ENCODE measurements around the gene ZNF320.
"Not testable (repeated sequence)": the region's sequence is repeated elsewhere in the genome, so short reads cannot be mapped to it uniquely, and the experiment has no call there.

The ZNF320 gene

GRCh38 chr19:52922841-52923777 is 25.7 kb upstream of the ZNF320 start, which contains the start of gene ZNF888:
Gene ZNF888 (minus strand): TSS chr19:52923428. CDS start chr19:52917873, 5,555 bp downstream.
- DNase-seq (ENCODE audit: low spot score), result peak; percentile 79

- DNase-seq (ENCODE audit: low spot score), result no peak
Measured at GRCh38 chr19:52917531-52917930, 20.1 kb upstream of the ZNF320 start.

- DNase-seq (ENCODE audit: low spot score), result no peak
Measured at GRCh38 chr19:52910648-52911047, 13.2 kb upstream of the ZNF320 start.

GRCh38 chr19:52904052-52904780 is 6.8 kb upstream of the ZNF320 start:
- DNase-seq (ENCODE audit: low spot score), result not testable (repeated sequence)

GRCh38 chr19:52901842-52902241 is 4.4 kb upstream of the ZNF320 start:
- no peak for DNase-seq (ENCODE audit: low spot score)

- not testable (repeated sequence) for DNase-seq (ENCODE audit: low spot score)
Measured at GRCh38 chr19:52898596-52898995, 1.2 kb upstream of the ZNF320 start.

GRCh38 chr19:52898101-52898500 is 666 bp upstream of the ZNF320 start:
- DNase-seq (ENCODE audit: low spot score), result no peak

GRCh38 chr19:52896431-52897137 is 851 bp downstream of the ZNF320 start:
- DNase-seq (ENCODE audit: low spot score), result peak; percentile 21

GRCh38 chr19:52891336-52891735 is 6.1 kb downstream of the ZNF320 start:
- DNase-seq (ENCODE audit: low spot score), result no peak

GRCh38 chr19:52889931-52890330 is 7.5 kb downstream of the ZNF320 start:
- DNase-seq (ENCODE audit: low spot score), result no peak

- no peak for DNase-seq (ENCODE audit: low spot score)
Measured at GRCh38 chr19:52889076-52889475, 8.4 kb downstream of the ZNF320 start.

GRCh38 chr19:52880895-52881389 is 16.5 kb downstream of the ZNF320 start:
- DNase-seq (ENCODE audit: low spot score), result no peak

GRCh38 chr19:52872996-52873395 is 24.4 kb downstream of the ZNF320 start:
- not testable (repeated sequence) for DNase-seq (ENCODE audit: low spot score)

- no peak for DNase-seq (ENCODE audit: low spot score)
Measured at GRCh38 chr19:52871466-52871865, 26.0 kb downstream of the ZNF320 start.

GRCh38 chr19:52868031-52868430 is 29.4 kb downstream of the ZNF320 start:
- DNase-seq (ENCODE audit: low spot score), result not testable (repeated sequence)

GRCh38 chr19:52857378-52858191 is 39.9 kb downstream of the ZNF320 start, which contains the start of gene ZNF468:
Gene ZNF468 (minus strand): TSS chr19:52857619. CDS start chr19:52854272, 3,347 bp downstream.
- peak; percentile 13 for DNase-seq (ENCODE audit: low spot score)

GRCh38 chr19:52856540-52857377 is 40.7 kb downstream of the ZNF320 start:
- not testable (repeated sequence) for DNase-seq (ENCODE audit: low spot score)
